Measurements from ENCODE around the gene GCN1. TPM values are rescaled to one million over a fixed set of nuclear protein-coding genes. Genes with fewer than 3 reads are reported as not detected.

GCN1 gene
- total RNA-seq, 1 donor from 2014 or later, result 52.4 TPM

DNA sequence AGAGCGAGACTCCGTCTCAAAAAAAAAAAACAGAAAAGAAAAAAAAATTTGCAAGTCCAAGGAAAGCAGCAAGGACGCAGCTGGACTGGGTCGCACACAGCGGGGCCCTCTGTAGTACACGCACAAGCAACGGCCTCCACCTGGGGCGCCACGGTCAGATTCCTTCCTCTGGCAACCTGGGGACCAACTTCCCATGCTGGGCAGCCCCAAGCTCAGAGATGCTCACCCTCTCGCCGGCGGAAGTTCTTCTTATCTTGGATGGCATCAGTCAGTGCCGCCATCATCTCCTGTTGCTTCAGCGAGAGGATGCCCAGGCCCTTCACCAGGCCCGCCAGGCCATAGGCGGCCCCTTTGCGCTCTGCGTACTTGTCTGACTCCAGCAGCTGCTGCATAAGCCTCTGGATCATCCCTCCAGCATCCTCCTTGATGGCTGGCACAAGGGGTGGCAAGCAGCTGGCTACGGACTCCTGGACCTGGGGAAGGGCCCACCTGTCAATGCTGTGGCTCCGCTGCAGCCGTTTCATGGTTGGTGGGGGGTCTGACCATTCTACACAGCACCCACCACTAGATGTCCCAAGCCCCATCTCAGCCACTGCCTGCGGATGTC is 43.5 kb downstream of the GCN1 start:
- no peak for FAIRE-seq
- DNase-seq (ENCODE audit: low read depth), result no peak
- no peak overlapping the region for H3K4me3 ChIP-seq (ENCODE audit: low read depth, low read length)
- H3K27me3 ChIP-seq (ENCODE audit: control insufficient read depth, insufficient read depth, low read length), result no peaks in the 10 kb centered on the region
- TF ChIP-seq, protein P1, sequence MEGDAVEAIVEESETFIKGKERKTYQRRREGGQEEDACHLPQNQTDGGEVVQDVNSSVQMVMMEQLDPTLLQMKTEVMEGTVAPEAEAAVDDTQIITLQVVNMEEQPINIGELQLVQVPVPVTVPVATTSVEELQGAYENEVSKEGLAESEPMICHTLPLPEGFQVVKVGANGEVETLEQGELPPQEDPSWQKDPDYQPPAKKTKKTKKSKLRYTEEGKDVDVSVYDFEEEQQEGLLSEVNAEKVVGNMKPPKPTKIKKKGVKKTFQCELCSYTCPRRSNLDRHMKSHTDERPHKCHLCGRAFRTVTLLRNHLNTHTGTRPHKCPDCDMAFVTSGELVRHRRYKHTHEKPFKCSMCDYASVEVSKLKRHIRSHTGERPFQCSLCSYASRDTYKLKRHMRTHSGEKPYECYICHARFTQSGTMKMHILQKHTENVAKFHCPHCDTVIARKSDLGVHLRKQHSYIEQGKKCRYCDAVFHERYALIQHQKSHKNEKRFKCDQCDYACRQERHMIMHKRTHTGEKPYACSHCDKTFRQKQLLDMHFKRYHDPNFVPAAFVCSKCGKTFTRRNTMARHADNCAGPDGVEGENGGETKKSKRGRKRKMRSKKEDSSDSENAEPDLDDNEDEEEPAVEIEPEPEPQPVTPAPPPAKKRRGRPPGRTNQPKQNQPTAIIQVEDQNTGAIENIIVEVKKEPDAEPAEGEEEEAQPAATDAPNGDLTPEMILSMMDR (IDR thresholded peaks at IDR 0.05; ENCODE audit: insufficient read depth, low read length, severe bottlenecking), result no peak
- peaks cover 50% of the 10 kb centered on the region for H3K36me3 ChIP-seq (ENCODE audit: control insufficient read depth, insufficient read depth, low read length)

DNA sequence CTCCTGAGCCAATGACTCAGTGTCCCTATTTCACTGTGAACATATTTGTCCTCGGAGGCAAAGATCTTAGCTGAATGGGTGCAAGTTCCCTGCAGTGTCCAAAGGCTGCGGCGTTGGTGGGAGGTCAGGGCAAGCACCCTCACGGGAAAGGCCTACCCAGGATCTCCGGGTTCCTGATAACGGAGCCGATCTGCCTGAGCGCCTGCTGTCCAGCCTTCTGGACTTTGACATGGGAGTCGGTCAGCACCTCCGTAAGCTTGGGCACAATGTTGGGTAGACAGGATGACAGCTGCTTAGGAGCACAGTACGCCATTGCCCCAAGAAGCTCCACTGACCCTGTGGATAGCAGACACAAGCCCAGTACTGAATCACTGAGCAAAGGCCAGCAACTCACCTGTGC is 46.5 kb downstream of the GCN1 start:
- Histone ChIP-seq H3K27me3 (ENCODE audit: control insufficient read depth, insufficient read depth, low read length) (no peaks in the 10 kb centered on the region), H3K36me3 (ENCODE audit: control insufficient read depth, insufficient read depth, low read length) (peaks cover 43% of the 10 kb centered on the region), H3K4me3 (ENCODE audit: low read depth, low read length) (no peak overlapping the region)
- DNase-seq (ENCODE audit: low read depth) (no peak), FAIRE-seq (no peak)
- TF ChIP-seq, protein P1 (IDR thresholded peaks at IDR 0.05; ENCODE audit: insufficient read depth, low read length, severe bottlenecking), result no peak

DNA sequence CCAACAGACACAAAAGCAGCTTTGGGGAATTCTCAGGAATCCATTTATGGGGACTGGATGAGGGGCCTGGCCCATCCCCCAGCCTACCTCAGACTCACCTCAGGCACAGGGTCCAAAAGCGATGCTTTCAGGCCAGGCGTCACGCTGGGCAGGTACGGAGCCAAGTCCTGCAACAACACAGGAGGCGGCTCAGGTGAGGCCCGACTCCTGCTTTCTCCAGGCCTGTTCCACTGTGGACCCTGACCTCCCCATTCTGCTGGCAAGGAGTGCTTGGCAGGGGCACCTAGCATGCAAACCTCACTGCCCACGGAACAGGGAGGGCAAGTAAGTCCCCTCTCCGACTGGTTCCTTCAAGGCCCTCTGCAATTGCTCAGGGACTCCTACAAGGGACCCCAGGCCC is 49.4 kb downstream of the GCN1 start:
- Histone ChIP-seq H3K27me3 (ENCODE audit: control insufficient read depth, insufficient read depth, low read length) (no peaks in the 10 kb centered on the region), H3K36me3 (ENCODE audit: control insufficient read depth, insufficient read depth, low read length) (peaks cover 49% of the 10 kb centered on the region), H3K4me3 (ENCODE audit: low read depth, low read length) (no peak overlapping the region)
- DNase-seq (ENCODE audit: low read depth) (no peak), FAIRE-seq (peak; percentile 13)
- TF ChIP-seq, protein P1 (IDR thresholded peaks at IDR 0.05; ENCODE audit: insufficient read depth, low read length, severe bottlenecking), result no peak

DNA sequence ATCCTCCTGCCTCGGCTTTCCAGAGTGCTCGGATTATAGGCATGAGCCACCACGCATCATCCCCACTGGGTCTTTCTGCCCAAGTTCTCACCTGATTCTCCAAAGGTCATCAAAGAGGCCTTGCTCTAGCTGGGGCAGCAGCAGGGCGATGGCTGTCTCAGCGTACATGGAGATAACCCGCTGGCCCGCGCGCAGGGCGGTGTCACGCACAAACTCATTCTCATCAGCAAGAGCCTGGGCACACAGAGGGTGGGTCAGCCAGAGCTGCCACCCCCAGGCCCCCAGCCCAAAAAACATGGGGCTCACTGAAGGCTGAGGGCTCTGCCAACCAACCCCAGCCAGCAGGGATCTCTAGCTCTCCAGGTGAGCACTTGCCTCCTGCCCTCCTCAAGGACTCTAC is 50.3 kb downstream of the GCN1 start:
- TF ChIP-seq, protein P1 (IDR thresholded peaks at IDR 0.05; ENCODE audit: insufficient read depth, low read length, severe bottlenecking), result no peak
- no peak for DNase-seq (ENCODE audit: low read depth)
- no peaks in the 10 kb centered on the region for H3K27me3 ChIP-seq (ENCODE audit: control insufficient read depth, insufficient read depth, low read length)
- FAIRE-seq, result no peak
- peaks cover 45% of the 10 kb centered on the region for H3K36me3 ChIP-seq (ENCODE audit: control insufficient read depth, insufficient read depth, low read length)
- no peak overlapping the region for H3K4me3 ChIP-seq (ENCODE audit: low read depth, low read length)

DNA sequence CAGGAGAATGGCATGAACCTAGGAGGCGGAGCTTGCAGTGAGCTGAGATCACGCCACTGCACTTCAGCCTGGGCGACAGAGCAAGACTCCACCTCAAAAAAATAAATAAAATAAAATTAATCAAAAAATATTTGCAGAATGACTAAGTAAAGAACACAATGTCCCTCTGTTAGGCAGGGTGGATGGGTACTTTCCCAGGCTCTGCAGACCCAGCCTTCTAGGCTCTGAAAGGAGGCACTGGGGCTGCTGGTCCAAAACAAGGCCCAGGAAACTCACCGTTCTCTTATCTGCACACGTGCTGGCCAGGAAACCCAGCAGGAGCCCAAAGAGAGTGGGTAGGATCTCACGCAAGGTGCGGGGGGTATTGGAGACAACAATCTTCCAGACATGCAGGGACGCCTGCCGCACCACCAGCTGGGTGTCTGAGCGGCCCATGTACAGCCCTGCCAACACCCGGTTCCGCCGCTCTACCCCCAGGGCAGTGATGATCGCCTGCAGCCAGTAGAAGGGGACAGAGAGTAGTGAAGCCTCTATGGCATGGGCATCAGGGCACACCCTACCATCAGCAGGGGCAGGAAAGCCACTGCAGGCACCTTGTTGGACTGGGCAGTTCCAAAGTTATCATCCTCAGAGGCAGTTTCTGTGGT is 52.2 kb downstream of the GCN1 start:
- no peak for FAIRE-seq
- no peak for DNase-seq (ENCODE audit: low read depth)
- Histone ChIP-seq H3K4me3 (ENCODE audit: low read depth, low read length) (no peak overlapping the region), H3K27me3 (ENCODE audit: control insufficient read depth, insufficient read depth, low read length) (no peaks in the 10 kb centered on the region), H3K36me3 (ENCODE audit: control insufficient read depth, insufficient read depth, low read length) (peaks cover 47% of the 10 kb centered on the region)
- TF ChIP-seq, protein P1 (IDR thresholded peaks at IDR 0.05; ENCODE audit: insufficient read depth, low read length, severe bottlenecking), result no peak

Measured in bronchial epithelial cell (primary cell).